ENCODE data around the gene STAT4.

STAT4 gene

DNA sequence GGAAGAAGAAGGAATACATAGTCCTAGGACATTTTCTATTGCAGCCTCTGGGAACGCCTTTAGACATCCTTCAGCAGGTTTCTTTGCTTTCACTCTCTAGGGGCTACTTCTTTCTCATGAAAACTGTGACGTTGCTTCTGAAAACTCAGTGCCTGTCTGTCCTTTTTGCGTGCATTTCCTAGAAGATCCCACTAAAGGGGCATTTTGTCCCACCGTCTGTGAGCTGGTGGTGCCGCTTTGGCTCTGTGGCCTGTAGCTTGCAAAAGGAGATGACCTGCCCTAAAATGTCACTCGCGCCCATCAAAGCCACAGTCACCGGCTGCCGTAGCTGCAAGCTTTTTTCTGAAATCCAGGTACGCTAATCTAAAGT, 579 bp downstream of the STAT4 start:
- TF ChIP-seq, protein P1, sequence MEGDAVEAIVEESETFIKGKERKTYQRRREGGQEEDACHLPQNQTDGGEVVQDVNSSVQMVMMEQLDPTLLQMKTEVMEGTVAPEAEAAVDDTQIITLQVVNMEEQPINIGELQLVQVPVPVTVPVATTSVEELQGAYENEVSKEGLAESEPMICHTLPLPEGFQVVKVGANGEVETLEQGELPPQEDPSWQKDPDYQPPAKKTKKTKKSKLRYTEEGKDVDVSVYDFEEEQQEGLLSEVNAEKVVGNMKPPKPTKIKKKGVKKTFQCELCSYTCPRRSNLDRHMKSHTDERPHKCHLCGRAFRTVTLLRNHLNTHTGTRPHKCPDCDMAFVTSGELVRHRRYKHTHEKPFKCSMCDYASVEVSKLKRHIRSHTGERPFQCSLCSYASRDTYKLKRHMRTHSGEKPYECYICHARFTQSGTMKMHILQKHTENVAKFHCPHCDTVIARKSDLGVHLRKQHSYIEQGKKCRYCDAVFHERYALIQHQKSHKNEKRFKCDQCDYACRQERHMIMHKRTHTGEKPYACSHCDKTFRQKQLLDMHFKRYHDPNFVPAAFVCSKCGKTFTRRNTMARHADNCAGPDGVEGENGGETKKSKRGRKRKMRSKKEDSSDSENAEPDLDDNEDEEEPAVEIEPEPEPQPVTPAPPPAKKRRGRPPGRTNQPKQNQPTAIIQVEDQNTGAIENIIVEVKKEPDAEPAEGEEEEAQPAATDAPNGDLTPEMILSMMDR (IDR thresholded peaks at IDR 0.05; ENCODE audit: low read depth, low read length): no peak
- peak overlapping the region; percentile 39 for H3K4me3 ChIP-seq (ENCODE audit: low read depth, low read length)
- in situ Hi-C loops (cut with HindIII; ENCODE audit: low sequenced_read_pairs): loop anchor here (25.0 kb wide), 1 partner anchor 362 kb away; no protein-coding TSS in a partner anchor
- no peak for DNase-seq (ENCODE audit: low read depth, low spot score)

DNA sequence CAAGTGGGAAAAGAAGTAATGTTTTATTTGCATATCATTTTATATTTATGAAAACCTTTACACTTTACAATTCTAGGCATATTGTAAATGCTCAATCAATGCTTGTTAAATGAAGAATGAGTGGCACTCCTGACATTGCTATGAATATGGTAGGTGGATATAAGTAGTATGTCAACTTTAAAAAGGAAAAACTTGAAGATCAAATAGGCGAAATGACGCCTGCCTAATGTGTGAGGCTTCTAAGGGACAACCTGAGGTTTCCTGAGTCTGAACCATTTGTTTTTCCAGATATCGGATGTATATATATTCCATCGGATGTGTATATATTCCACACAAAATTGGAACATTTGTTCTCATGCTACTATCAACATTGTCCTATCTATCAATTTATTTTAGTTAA, 1.4 kb downstream of the STAT4 start:
- H3K4me3 ChIP-seq (ENCODE audit: low read depth, low read length): no peak overlapping the region
- TF ChIP-seq, protein P1 (IDR thresholded peaks at IDR 0.05; ENCODE audit: low read depth, low read length): no peak
- in situ Hi-C loops (cut with HindIII; ENCODE audit: low sequenced_read_pairs): no loop called here
- DNase-seq (ENCODE audit: low read depth, low spot score): no peak

DNA sequence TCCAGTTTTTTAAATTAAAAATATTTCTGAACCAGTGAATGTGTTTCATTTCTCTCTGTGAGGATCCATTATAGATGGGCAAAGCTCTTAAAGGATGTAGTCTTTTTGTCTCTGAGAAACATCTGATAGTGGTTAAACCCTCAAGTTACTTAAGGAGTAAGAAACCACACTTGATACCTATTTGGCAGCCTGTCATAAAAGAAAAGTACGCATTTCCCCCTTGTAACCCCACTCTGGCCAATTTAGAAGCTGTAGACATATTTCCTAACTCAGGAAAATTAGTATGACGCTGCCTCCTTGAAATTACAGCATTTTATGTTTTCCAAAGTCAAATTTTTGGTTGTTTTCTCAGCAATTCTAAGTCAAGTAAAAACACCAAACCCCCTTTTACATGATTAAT, 2.0 kb downstream of the STAT4 start:
- in situ Hi-C loops (cut with HindIII; ENCODE audit: low sequenced_read_pairs): no loop called here
- no peak overlapping the region for H3K4me3 ChIP-seq (ENCODE audit: low read depth, low read length)
- TF ChIP-seq, protein P1 (IDR thresholded peaks at IDR 0.05; ENCODE audit: low read depth, low read length): no peak
- no peak for DNase-seq (ENCODE audit: low read depth, low spot score)

DNA sequence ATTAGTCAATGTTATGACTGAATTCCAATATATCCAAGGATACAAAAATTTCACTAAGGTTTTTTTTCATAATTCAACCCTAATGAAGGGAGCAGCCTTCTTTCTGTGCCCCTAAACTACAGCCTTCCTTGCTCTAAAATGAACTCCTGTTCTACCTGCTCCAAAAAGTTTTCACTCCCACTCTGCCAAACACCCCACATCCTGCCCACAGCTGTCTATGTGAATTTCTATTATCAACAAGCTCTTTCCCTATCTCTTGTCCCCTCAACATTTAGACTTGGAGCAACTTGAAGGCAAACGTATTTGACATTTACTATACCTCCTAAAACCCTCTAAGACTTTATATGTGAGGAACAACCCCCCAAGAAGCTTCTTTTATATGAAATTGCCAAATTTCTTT, 2.5 kb downstream of the STAT4 start:
- in situ Hi-C loops (cut with HindIII; ENCODE audit: low sequenced_read_pairs): no loop called here
- TF ChIP-seq, protein P1 (IDR thresholded peaks at IDR 0.05; ENCODE audit: low read depth, low read length): no peak
- no peak overlapping the region for H3K4me3 ChIP-seq (ENCODE audit: low read depth, low read length)
- DNase-seq (ENCODE audit: low read depth, low spot score): no peak

DNA sequence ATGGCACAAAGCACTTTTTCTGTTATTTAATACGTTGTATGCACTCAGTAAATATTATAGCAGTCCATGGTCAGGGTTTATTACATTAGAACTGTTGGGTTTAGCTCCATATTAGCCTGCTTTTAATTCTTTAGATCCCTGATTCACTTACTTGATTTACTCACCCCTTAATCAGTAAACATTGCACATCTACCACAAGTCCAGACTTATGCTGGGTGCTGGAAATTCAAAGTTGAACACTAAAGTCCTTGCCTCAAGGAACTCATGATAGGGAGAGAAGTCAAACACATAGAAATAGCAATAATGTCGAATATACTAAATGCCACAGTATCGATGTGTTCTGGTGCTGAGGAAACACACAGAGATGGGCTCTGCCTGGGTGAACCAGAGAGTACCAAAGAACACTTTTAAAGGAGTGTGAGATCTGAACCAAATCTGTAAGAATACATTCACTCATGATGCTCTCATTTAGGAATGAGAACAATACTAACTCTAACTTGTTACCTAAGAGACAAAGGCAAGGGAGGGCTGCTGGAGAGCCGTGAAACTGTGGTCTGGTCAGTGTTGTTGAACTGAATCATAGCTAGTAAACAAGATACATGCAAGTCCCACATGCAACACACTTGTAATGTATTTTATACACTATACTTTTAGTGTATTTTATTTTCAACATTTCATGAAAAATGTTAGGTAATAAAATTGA, 4.9 kb downstream of the STAT4 start:
- DNase-seq (ENCODE audit: low read depth, low spot score): no peak
- TF ChIP-seq, protein P1 (IDR thresholded peaks at IDR 0.05; ENCODE audit: low read depth, low read length): no peak
- in situ Hi-C loops (cut with HindIII; ENCODE audit: low sequenced_read_pairs): no loop called here
- H3K4me3 ChIP-seq (ENCODE audit: low read depth, low read length): no peak overlapping the region

DNA sequence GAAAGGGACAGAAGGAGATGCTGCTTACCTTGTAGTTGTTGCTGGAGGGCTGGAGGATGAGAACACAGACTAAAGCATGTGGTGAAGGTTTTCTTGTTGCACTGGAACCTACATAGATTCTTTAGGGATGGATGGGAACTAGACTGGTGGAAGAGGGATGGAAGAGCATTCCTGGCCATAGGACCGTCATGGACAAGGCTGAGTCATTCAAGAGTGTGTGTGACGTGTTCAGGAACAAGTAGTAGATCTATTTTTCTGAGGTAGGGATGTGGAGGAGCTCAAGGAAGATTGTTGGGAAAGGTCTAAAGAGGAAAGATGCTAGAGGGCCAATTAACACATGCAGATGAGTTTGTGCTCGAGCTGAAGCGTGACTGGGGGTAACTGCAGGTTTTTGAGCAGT, 6.6 kb downstream of the STAT4 start:
- TF ChIP-seq, protein P1 (IDR thresholded peaks at IDR 0.05; ENCODE audit: low read depth, low read length): no peak
- in situ Hi-C loops (cut with HindIII; ENCODE audit: low sequenced_read_pairs): no loop called here
- H3K4me3 ChIP-seq (ENCODE audit: low read depth, low read length): no peak overlapping the region
- no peak for DNase-seq (ENCODE audit: low read depth, low spot score)

Measured in astrocyte of the spinal cord (primary cell).